Stimulated activated CD8-positive, alpha-beta memory T cell treated with anti-CD3 and anti-CD28 coated beads, Interleukin-7, amount 100 ng/mL, for 1 hour (primary cell): ENCODE results near the gene VEGFC.

Experiments
- DNase-seq, 2 donors: peaks; one replicate each; pipeline ENCODE4 v3.0.0-alpha.2; 2020; ENCODE audit warnings: low read depth in 2 of 2

The VEGFC gene

GRCh38 chr4:176762661-176763308, 29.9 kb downstream of the VEGFC start:
- no peak for DNase-seq

GRCh38 chr4:176761872-176762271, 30.9 kb downstream of the VEGFC start:
- DNase-seq = no peak

GRCh38 chr4:176760471-176760870, 32.3 kb downstream of the VEGFC start:
- no peak for DNase-seq

GRCh38 chr4:176758731-176759130, 34.0 kb downstream of the VEGFC start:
- DNase-seq = no peak

- no peak for DNase-seq
Measured at GRCh38 chr4:176758323-176758722, 34.4 kb downstream of the VEGFC start.

- no peak for DNase-seq
Measured at GRCh38 chr4:176755613-176756012, 37.1 kb downstream of the VEGFC start.

- no peak for DNase-seq
Measured at GRCh38 chr4:176755001-176755400, 37.7 kb downstream of the VEGFC start.

- no peak for DNase-seq
Measured at GRCh38 chr4:176753049-176753448, 39.7 kb downstream of the VEGFC start.

- DNase-seq = no peak
Measured at GRCh38 chr4:176752191-176752749, 40.5 kb downstream of the VEGFC start.

- no peak for DNase-seq
Measured at GRCh38 chr4:176751061-176751460, 41.7 kb downstream of the VEGFC start.

GRCh38 chr4:176746846-176747245, 45.9 kb downstream of the VEGFC start:
- DNase-seq = no peak

- DNase-seq = no peak
Measured at GRCh38 chr4:176745902-176746301, 46.8 kb downstream of the VEGFC start.

GRCh38 chr4:176744091-176744490, 48.6 kb downstream of the VEGFC start:
- no peak for DNase-seq

- no peak for DNase-seq
Measured at GRCh38 chr4:176742211-176742610, 50.5 kb downstream of the VEGFC start.

- no peak for DNase-seq
Measured at GRCh38 chr4:176741253-176741652, 51.5 kb downstream of the VEGFC start.

- no peak for DNase-seq
Measured at GRCh38 chr4:176735300-176735699, 57.4 kb downstream of the VEGFC start.

GRCh38 chr4:176734461-176734860, 58.3 kb downstream of the VEGFC start:
- no peak for DNase-seq

GRCh38 chr4:176729489-176729888, 63.2 kb downstream of the VEGFC start:
- DNase-seq = no peak

GRCh38 chr4:176726803-176727202, 65.9 kb downstream of the VEGFC start:
- DNase-seq = no peak

- no peak for DNase-seq
Measured at GRCh38 chr4:176721459-176721858, 71.3 kb downstream of the VEGFC start.

- no peak for DNase-seq
Measured at GRCh38 chr4:176718881-176719280, 73.8 kb downstream of the VEGFC start.

- no peak for DNase-seq
Measured at GRCh38 chr4:176717237-176717636, 75.5 kb downstream of the VEGFC start.

GRCh38 chr4:176709417-176709816, 83.3 kb downstream of the VEGFC start:
- DNase-seq = no peak

GRCh38 chr4:176708771-176709311, 83.9 kb downstream of the VEGFC start:
- no peak for DNase-seq
